NB4 (cell line): ENCODE data around the gene ANO8.

ENCODE experiments used
- CTCF ChIP-seq: IDR thresholded peaks from one replicate; pipeline ENCODE4 v1.5.1; 2012; ENCODE audit warnings: low read depth, low read length
- POLR2A ChIP-seq: IDR thresholded peaks from 2 replicates; pipeline ENCODE4 v1.6.1; 2011; ENCODE audit warnings: mild to moderate bottlenecking; ENCODE audit not compliant: insufficient read length; ENCODE audit errors: extremely low read depth

DNA sequence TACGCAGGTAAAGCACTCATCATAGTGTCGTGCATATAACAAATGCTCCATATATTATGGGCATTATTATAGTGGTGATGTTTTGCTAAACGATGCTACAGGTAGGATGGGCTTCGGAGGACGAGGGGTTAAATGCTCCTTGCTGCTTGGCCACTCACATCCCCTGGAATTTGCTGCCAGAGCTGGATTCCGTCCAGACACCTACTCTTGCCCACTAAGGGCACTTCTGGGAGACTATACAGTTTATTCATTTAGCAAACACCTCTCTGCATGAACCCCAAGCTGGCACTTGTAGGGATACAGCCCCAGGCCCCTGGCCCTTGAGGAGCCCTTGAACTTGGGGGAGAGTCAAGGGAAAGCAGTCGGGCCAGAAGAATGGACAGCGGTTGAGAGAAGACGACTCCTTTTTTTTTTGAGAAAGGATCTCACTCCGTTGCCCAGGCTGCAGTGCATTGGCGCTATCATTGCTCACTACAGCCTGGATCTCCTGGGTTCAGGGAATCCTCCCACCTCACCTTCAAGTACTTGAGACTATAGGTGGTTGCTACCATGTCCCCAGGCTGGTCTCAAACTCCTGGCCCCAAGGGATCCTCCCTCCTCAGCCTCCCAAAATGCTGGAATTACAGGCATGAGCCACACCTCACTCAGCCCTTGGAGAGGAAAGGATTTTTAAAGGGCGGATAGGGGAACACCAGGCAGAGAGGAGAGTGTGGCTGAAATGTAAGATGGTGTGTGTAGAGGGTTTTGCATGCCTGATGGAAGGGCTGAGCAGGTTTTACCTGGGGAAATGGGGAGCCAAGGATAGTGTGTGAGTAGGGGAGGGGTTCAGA, 30.1 kb downstream of the ANO8 start:
- no peak for TF ChIP-seq CTCF
- TF ChIP-seq POLR2A: no peak
